GM12878 (cell line): Measurements from ENCODE around the gene RNASE9. TPM values are rescaled to one million over a fixed set of nuclear protein-coding genes. Genes with fewer than 3 reads are reported as not detected.

Experiments
- BRCA1 ChIP-seq: IDR thresholded peaks from 2 replicates; pipeline ENCODE4 v1.6.1; 2011; ENCODE audit warnings: low read depth, low read length, improper control_type of control experiment
- CEBPB ChIP-seq, 2 experiments: fragments of 150-350 bp in 1 of 2; IDR thresholded peaks; 2 replicates each; pipeline ENCODE4 v1.6.1; 2012 to 2014; ENCODE audit warnings: low read depth in 2 of 2, low read length in 2 of 2, borderline replicate concordance in 1 of 2, inconsistent platforms in 1 of 2
- HDGF ChIP-seq: fragments of 450-650 bp; IDR thresholded peaks from 2 replicates; pipeline ENCODE4 v1.6.1; 2016; ENCODE audit warnings: antibody characterized with exemption
- KDM1A ChIP-seq: fragments of 200-600 bp; sonication (generic); IDR thresholded peaks from 2 replicates; pipeline ENCODE4 v1.6.1; 2016; ENCODE audit warnings: borderline replicate concordance
- MTA3 ChIP-seq: IDR thresholded peaks from 2 replicates; pipeline ENCODE4 v1.6.1; 2012; ENCODE audit warnings: low read length, inconsistent platforms, borderline replicate concordance
- PAX5 ChIP-seq: IDR thresholded peaks from 2 replicates; pipeline ENCODE4 v1.6.1; 2011; ENCODE audit warnings: low read depth, low read length, borderline replicate concordance
- POLR2A ChIP-seq: IDR thresholded peaks from 2 replicates; pipeline ENCODE4 v1.6.1; 2011; ENCODE audit warnings: low read depth, mild to moderate bottlenecking, low read length
- POU2F2 ChIP-seq: IDR thresholded peaks from 3 replicates; pipeline ENCODE4 v1.6.1; 2011; ENCODE audit warnings: low read depth, mild to moderate bottlenecking, low read length, borderline replicate concordance
- PRDM15 ChIP-seq: fragments of 450-650 bp; formaldehyde crosslinking; IDR thresholded peaks from 2 replicates; pipeline ENCODE4 v1.4.0; 2020; ENCODE audit warnings: mild to moderate bottlenecking, moderate library complexity
- REST ChIP-seq: IDR thresholded peaks from 2 replicates; pipeline ENCODE4 v1.6.1; 2012; ENCODE audit warnings: mild to moderate bottlenecking, low read depth, low read length
- RFX5 ChIP-seq: IDR thresholded peaks from 2 replicates; pipeline ENCODE4 v1.6.1; 2011; ENCODE audit warnings: low read depth, low read length, improper control_type of control experiment
- SMAD5 ChIP-seq: IDR thresholded peaks from 2 replicates; pipeline ENCODE4 v1.6.1; 2016; ENCODE audit warnings: antibody characterized with exemption, low read depth
- TCF7 ChIP-seq: IDR thresholded peaks from 2 replicates; pipeline ENCODE4 v1.6.1; 2014; ENCODE audit warnings: antibody characterized with exemption, borderline replicate concordance
- ZBTB33 ChIP-seq: fragments of 450-650 bp; IDR thresholded peaks from 2 replicates; pipeline ENCODE4 v1.6.1; 2017; ENCODE audit warnings: mild to moderate bottlenecking
- ZNF217 ChIP-seq: fragments of 450-650 bp; IDR thresholded peaks from 2 replicates; pipeline ENCODE4 v1.6.1; 2017; ENCODE audit warnings: antibody characterized with exemption, mild to moderate bottlenecking
- ZZZ3 ChIP-seq: IDR thresholded peaks from 2 replicates; pipeline ENCODE4 v1.6.1; 2011; ENCODE audit warnings: low read depth; ENCODE audit not compliant: control insufficient read depth, insufficient read length
- polyA plus RNA-seq, 11 experiments: library from polyadenylated mRNA; depleted of rRNA in 4 of 11; unstranded in 6 of 11; stranded (reverse) in 5 of 11; fragments of >200 nt; fragmentation: Nextera tagmentation in 4 of 11; fragmentation: Illumina TruSeq in 1 of 11; extraction: Ambion mirVana in 4 of 11; extraction: Trizol in 1 of 11; gene quantifications; 1 replicate in 1 of 11; 2 replicates in 10 of 11; pipeline versions ENCODE4 v1.2.1 to v1.2.3, GENCODE V29; 2011 to 2016; ENCODE audit warnings: inconsistent platforms in 2 of 11, missing spikeins in 2 of 11, low read depth in 1 of 11
- total RNA-seq, 4 experiments: library from RNA; depleted of rRNA in 3 of 4; stranded (reverse); fragments of >200 nt in 3 of 4; fragmentation: Illumina TruSeq in 1 of 4; extraction: Trizol in 1 of 4; gene quantifications; 2 replicates each; pipeline versions ENCODE4 v1.2.1 to v1.2.3, GENCODE V29; 2013 to 2021
- TF ChIP-seq, protein P1 (sequence below): fragments of 450-650 bp; IDR thresholded peaks from 2 replicates; pipeline ENCODE4 v1.6.1; 2017; ENCODE audit warnings: mild to moderate bottlenecking, moderate library complexity

RNASE9 gene
- total and polyA plus RNA-seq, 10 of the 15 experiments (the other 5 are each of a cell fraction or from before 2014, with no cell fraction given): not detected

GRCh38 chr14:20610002-20610765 is 49.3 kb upstream of the RNASE9 start (continued):
- TF ChIP-seq, protein P1, sequence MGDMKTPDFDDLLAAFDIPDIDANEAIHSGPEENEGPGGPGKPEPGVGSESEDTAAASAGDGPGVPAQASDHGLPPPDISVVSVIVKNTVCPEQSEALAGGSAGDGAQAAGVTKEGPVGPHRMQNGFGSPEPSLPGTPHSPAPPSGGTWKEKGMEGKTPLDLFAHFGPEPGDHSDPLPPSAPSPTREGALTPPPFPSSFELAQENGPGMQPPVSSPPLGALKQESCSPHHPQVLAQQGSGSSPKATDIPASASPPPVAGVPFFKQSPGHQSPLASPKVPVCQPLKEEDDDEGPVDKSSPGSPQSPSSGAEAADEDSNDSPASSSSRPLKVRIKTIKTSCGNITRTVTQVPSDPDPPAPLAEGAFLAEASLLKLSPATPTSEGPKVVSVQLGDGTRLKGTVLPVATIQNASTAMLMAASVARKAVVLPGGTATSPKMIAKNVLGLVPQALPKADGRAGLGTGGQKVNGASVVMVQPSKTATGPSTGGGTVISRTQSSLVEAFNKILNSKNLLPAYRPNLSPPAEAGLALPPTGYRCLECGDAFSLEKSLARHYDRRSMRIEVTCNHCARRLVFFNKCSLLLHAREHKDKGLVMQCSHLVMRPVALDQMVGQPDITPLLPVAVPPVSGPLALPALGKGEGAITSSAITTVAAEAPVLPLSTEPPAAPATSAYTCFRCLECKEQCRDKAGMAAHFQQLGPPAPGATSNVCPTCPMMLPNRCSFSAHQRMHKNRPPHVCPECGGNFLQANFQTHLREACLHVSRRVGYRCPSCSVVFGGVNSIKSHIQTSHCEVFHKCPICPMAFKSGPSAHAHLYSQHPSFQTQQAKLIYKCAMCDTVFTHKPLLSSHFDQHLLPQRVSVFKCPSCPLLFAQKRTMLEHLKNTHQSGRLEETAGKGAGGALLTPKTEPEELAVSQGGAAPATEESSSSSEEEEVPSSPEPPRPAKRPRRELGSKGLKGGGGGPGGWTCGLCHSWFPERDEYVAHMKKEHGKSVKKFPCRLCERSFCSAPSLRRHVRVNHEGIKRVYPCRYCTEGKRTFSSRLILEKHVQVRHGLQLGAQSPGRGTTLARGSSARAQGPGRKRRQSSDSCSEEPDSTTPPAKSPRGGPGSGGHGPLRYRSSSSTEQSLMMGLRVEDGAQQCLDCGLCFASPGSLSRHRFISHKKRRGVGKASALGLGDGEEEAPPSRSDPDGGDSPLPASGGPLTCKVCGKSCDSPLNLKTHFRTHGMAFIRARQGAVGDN: no peak
- TF ChIP-seq ZZZ3 (no peak), RFX5 (no peak), ZBTB33 (no peak), POU2F2 (0 out of 3 replicates have a peak, but pooled peaks have one; percentile 17), KDM1A (no peak), TCF7 (peak; percentile 33; the same call in 1 of the 2 replicates), PAX5 (no peak), BRCA1 (no peak), PRDM15 (CRISPR knock-in tag) (no peak), HDGF (no peak), CEBPB (IDR thresholded peaks at IDR 0.05; ENCODE audit: borderline replicate concordance in 1 of 2, low read depth in 2 of 2, low read length in 2 of 2) (no peak), ZNF217 (peak; percentile 54; the same call in 1 of the 2 replicates), POLR2A (no peak), REST (no peak), SMAD5 (no peak), MTA3 (no peak)
